Heart left ventricle (tissue), 16 donors: ENCODE results near the gene LDHD. TPM values are rescaled to one million over a fixed set of nuclear protein-coding genes. Genes with fewer than 3 reads are reported as not detected.

Experiments used
- ATAC-seq, 4 donors: fragments of 200-7000 bp; cut with Tn5 transposase; one replicate each; pipeline ENCODE4 v1.9.1; 2020 to 2022; ENCODE audit warnings: moderate library complexity in 4 of 4, mild to moderate bottlenecking in 3 of 4, moderate number of reproducible peaks in 1 of 4
- DNase-seq, 5 donors: peaks; one replicate each; pipeline ENCODE4 v3.0.0-alpha.2; 2020
- H3K27ac ChIP-seq, 12 donors: fragments of 200-600 bp; sonication (generic) in 4 of 12; one replicate each; pipeline versions ENCODE4 v1.5.0 to v1.8.0; 2016 to 2022; ENCODE audit warnings: mild to moderate bottlenecking in 2 of 12
- H3K27me3 ChIP-seq, 9 donors: fragments of 200-600 bp; sonication (generic) in 2 of 9; one replicate each; pipeline versions ENCODE4 v1.5.1 to v1.8.0; 2016 to 2022; ENCODE audit warnings: mild to moderate bottlenecking in 3 of 9
- H3K36me3 ChIP-seq, 9 donors: fragments of 200-600 bp; sonication (generic) in 2 of 9; one replicate each; pipeline versions ENCODE4 v1.5.0 to v1.8.0; 2018 to 2022; ENCODE audit warnings: mild to moderate bottlenecking in 2 of 9
- H3K4me1 ChIP-seq, 12 donors: fragments of 200-600 bp; sonication (generic) in 4 of 12; one replicate each; pipeline versions ENCODE4 v1.5.0 to v1.8.0; 2016 to 2022; ENCODE audit warnings: mild to moderate bottlenecking in 3 of 12
- H3K4me3 ChIP-seq, 12 donors: fragments of 200-600 bp; sonication (generic) in 4 of 12; one replicate each; pipeline versions ENCODE4 v1.5.0 to v1.8.0; 2017 to 2022; ENCODE audit warnings: mild to moderate bottlenecking in 9 of 12, moderate library complexity in 4 of 12
- H3K9me3 ChIP-seq, 12 donors: fragments of 200-600 bp; sonication (generic) in 4 of 12; one replicate each; pipeline versions ENCODE4 v1.5.0 to v1.8.0; 2016 to 2022; ENCODE audit warnings: mild to moderate bottlenecking in 1 of 12
- POLR2A ChIP-seq, 2 donors: fragments of 450-650 bp; IDR thresholded peaks; one replicate each; pipeline ENCODE4 v1.6.1; 2017; ENCODE audit warnings: antibody characterized with exemption in 2 of 2, mild to moderate bottlenecking in 2 of 2, moderate library complexity in 2 of 2
- WGBS, 4 donors: extraction: QIAGEN DNeasy Blood & Tissue Kit in 2 of 4; methylation state at CpG; one replicate each; pipeline versions ENCODE4 v1.1.5 to v1.1.7; 2013 to 2018; 5-methylcytosine and 5-hydroxymethylcytosine counted together
- intact Hi-C, 10 donors: fragments of 100-400 bp; cut with DNase I; formaldehyde crosslinking; loops; one replicate each; pipeline versions ENCODE4 v1.11.1 to v1.14.2; 2022
- polyA plus RNA-seq, 2 donors: library from polyadenylated mRNA; stranded (reverse); fragments of 200-250 nt; gene quantifications; one replicate each; pipeline ENCODE4 v1.2.3, GENCODE V29; 2013
- total RNA-seq, 9 donors: library from RNA; depleted of rRNA in 2 of 9; stranded (reverse); fragments of >200 nt in 2 of 9; fragmentation: NEBNext Ultra II Directional in 3 of 9; extraction: Animal tissue kit (Norgen Biotek cat#: 25700) in 3 of 9; gene quantifications; one replicate each; pipeline versions ENCODE4 v1.1.0 to v1.2.4, GENCODE V29; 2016 to 2023
- TF ChIP-seq, protein P1 (sequence below), 12 donors: fragments of 200-600 bp; sonication (generic) in 4 of 12; IDR thresholded peaks; one replicate each; pipeline versions ENCODE4 v1.5.0 to v1.8.0; 2018 to 2022; ENCODE audit warnings: antibody characterized with exemption in 12 of 12, mild to moderate bottlenecking in 5 of 12
- donor health status: ischemic (EF 13 %, LVEDD 7.1; RV severe dilation, severe dysfunction).
- donor health status: healthy with polysubstance abuse.
- donor health status: DM: no; HTN: yes; CAD: no.
- donor health status: DM: no; HTN: no; CAD: no.
- donor health status: ischemic (EF 25% LVEDD 6.9; RV normal size, moderate dysfunction).
- donor health status: ischemic (EF 25% LVEDD 5.7; RV mildly dilated, moderate dysfunction).
- donor health status: healthy.
- donor health status: DM: yes; HTN: yes; CAD: no.
- donor health status: ischemic (EF 35%, LVEDD 5.7; RV mildly dilated, moderate dysfunction).
- donor health status: nonischemic (EF 11% LVEDD 7.7; RV severe dilation, severe dysfunction).
- donor health status: DM: yes; HTN: yes; CAD: no.
- donor health status: PGD.
- donor health status: ischemic (EF 29% LVEDD 5.4; RV normal size, mild dysfunction).
- donor health status: nonischemic (EF 23%, LVEDD 6.1; RV moderate dilation, normal function).

The LDHD gene
- total and polyA plus RNA-seq, 11 donors = 49.0 to 185 (median 90.6) TPM

DNA sequence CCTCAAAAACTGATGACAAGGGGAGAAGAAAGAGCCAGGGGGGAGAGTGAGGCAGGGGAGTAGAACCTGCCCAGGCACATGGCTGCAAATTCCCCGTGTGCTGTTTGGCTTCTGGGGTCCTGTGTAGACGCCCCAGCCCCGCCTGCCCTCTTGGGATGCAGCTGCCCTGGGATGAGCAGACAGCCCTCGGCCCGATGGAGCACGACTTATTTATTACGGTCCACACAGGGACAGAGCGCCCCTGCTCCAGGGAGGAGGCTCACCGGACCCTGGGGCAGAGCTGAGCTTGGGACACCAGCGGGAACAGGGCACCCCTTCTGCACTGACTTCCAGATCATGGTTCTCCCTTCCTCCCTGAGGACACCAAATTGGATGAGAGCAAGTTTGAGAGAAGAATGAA, 9.1 kb downstream of the LDHD start:
- H3K27ac ChIP-seq = peak overlapping the region in 9 of 12 donors; percentile 18 to 98 (median 87)
- no peak for DNase-seq
- peaks cover 0 to 4% (median 0%) of the 10 kb centered on the region in 9 donors for H3K36me3 ChIP-seq
- no peak for ATAC-seq
- H3K9me3 ChIP-seq = no peaks in the 10 kb centered on the region
- H3K4me3 ChIP-seq = no peak overlapping the region
- no peak for TF ChIP-seq POLR2A (IDR thresholded peaks at IDR 0.05)
- intact Hi-C loops = loop anchor here in 4 of 10 donors (5.0 to 10.0 kb wide), 4 partner anchors 45 to 65 kb away; no protein-coding TSS in a partner anchor
- 72 to 91% (median 85%) methylated on average over 10 of the region's 10 CpGs for WGBS, 4 donors
- peaks cover 11 to 81% (median 55%) of the 10 kb centered on the region in 12 donors for H3K4me1 ChIP-seq
- H3K27me3 ChIP-seq = peaks cover 0 to 4% (median 0%) of the 10 kb centered on the region in 9 donors

GRCh38 chr16:75106351-75107274, 10.0 kb downstream of the LDHD start:
- peak overlapping the region; percentile 12 to 94 (median 82) for H3K27ac ChIP-seq
- intact Hi-C loops = loop anchor here in 4 of 10 donors (5.0 to 10.0 kb wide), 4 partner anchors 44 to 64 kb away; no protein-coding TSS in a partner anchor
- peaks cover 11 to 72% (median 48%) of the 10 kb centered on the region in 12 donors for H3K4me1 ChIP-seq

DNA sequence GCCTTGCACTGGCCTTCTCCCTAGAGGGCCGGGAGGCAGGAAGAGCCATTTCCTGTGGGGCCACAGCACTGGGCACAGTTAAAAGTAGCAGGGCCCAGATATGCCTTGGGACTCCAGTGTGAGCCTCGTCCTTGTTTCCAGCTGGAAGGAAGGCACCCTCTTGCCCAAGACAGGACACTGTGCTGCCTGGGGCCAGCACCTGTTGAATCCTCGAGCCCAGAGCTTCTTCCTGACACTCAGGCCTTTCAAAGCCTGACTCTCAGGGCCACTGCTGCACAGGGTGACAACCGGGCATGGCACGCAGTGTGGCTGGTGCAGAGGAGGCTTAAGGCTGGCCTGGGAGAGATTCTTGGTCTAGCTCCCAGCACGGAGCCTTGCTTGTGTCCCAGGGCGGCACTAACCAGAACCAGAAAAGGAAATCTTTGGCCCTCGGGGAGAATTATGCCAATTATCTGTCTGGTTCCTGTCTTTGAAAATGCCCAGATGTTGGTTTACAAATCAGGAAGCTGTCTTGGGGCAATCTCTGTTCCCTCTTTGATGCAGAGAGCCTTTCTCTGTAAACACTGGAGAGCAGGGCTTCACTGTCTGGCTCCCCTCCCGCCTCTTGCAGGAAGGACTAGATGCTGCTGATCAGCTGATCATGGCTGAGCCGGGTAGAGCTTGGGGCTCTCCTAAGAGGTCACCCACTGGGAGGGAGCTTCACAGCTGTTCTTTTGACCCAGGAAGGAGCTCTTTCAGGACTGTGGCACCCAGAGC, 11.1 kb downstream of the LDHD start:
- H3K27me3 ChIP-seq = no peaks in the 10 kb centered on the region
- H3K9me3 ChIP-seq = no peaks in the 10 kb centered on the region
- H3K4me3 ChIP-seq = no peak overlapping the region
- WGBS, 4 donors = 36 to 44% (median 40%) methylated on average over 5 to 10 of the region's 10 CpGs
- intact Hi-C loops = loop anchor here in 4 of 10 donors (5.0 to 10.0 kb wide), 4 partner anchors 43 to 63 kb away; no protein-coding TSS in a partner anchor
- ATAC-seq = peak; percentile 14 to 54 (median 40)
- peaks cover 4 to 64% (median 40%) of the 10 kb centered on the region in 12 donors for H3K4me1 ChIP-seq
- H3K27ac ChIP-seq = peak overlapping the region; percentile 71 to 94 (median 82)
- H3K36me3 ChIP-seq = peaks cover 0 to 6% (median 0%) of the 10 kb centered on the region in 9 donors
- TF ChIP-seq, protein P1, sequence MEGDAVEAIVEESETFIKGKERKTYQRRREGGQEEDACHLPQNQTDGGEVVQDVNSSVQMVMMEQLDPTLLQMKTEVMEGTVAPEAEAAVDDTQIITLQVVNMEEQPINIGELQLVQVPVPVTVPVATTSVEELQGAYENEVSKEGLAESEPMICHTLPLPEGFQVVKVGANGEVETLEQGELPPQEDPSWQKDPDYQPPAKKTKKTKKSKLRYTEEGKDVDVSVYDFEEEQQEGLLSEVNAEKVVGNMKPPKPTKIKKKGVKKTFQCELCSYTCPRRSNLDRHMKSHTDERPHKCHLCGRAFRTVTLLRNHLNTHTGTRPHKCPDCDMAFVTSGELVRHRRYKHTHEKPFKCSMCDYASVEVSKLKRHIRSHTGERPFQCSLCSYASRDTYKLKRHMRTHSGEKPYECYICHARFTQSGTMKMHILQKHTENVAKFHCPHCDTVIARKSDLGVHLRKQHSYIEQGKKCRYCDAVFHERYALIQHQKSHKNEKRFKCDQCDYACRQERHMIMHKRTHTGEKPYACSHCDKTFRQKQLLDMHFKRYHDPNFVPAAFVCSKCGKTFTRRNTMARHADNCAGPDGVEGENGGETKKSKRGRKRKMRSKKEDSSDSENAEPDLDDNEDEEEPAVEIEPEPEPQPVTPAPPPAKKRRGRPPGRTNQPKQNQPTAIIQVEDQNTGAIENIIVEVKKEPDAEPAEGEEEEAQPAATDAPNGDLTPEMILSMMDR (IDR thresholded peaks at IDR 0.05) = no peak
- no peak for TF ChIP-seq POLR2A (IDR thresholded peaks at IDR 0.05)
- DNase-seq = peak in 4 of 5 donors; percentile 69 to 82 (median 72)

More at GRCh38 chr16:75106351-75107274, 10.0 kb downstream of the LDHD start:
- Histone ChIP-seq H3K9me3 (no peaks in the 10 kb centered on the region), H3K27me3 (no peaks in the 10 kb centered on the region), H3K4me3 (no peak overlapping the region), H3K36me3 (peaks cover 0 to 6% (median 0%) of the 10 kb centered on the region in 9 donors)
- 90 to 92% (median 91%) methylated on average over 20 of the region's 20 CpGs for WGBS, 4 donors
- no peak for TF ChIP-seq POLR2A (IDR thresholded peaks at IDR 0.05)
- TF ChIP-seq, protein P1 (IDR thresholded peaks at IDR 0.05) = no peak
- DNase-seq (no peak), ATAC-seq (no peak)

GRCh38 chr16:75104836-75105235, 11.7 kb downstream of the LDHD start:
- Histone ChIP-seq H3K9me3 (no peaks in the 10 kb centered on the region), H3K27me3 (no peaks in the 10 kb centered on the region), H3K36me3 (peaks cover 0 to 6% (median 0%) of the 10 kb centered on the region in 9 donors), H3K4me1 (peaks cover 8 to 64% (median 39%) of the 10 kb centered on the region in 12 donors), H3K4me3 (no peak overlapping the region), H3K27ac (peak overlapping the region; percentile 71 to 94 (median 82))
- intact Hi-C loops = loop anchor here in 5 of 10 donors (5.0 to 10.0 kb wide), 5 partner anchors 43 to 63 kb away; no protein-coding TSS in a partner anchor
- DNase-seq (no peak), ATAC-seq (no peak)
- no peak for TF ChIP-seq POLR2A (IDR thresholded peaks at IDR 0.05)
- TF ChIP-seq, protein P1 (IDR thresholded peaks at IDR 0.05) = no peak
- 93 to 95% (median 93%) methylated on average over 9 to 11 of the region's 11 CpGs for WGBS, 4 donors
